GM23338 (cell line): ENCODE results near the gene CACNA1C.

Source experiments
- CREB1 ChIP-seq: fragments of 250-450 bp; sonication (Bioruptor Pico); IDR thresholded peaks from 2 replicates; pipeline ENCODE4 v1.5.0; 2020; ENCODE audit warnings: low read depth, mild to moderate bottlenecking, moderate library complexity
- EZH2 ChIP-seq: fragments of 200-600 bp; sonication (generic); IDR thresholded peaks from one replicate; pipeline ENCODE4 v1.8.0; 2017; ENCODE audit warnings: antibody characterized with exemption, mild to moderate bottlenecking, low read depth; ENCODE audit not compliant: unreplicated experiment
- EZH2phosphoT487 ChIP-seq: fragments of 200-600 bp; sonication (generic); IDR thresholded peaks from one replicate; pipeline ENCODE4 v1.8.1; 2018; ENCODE audit warnings: antibody characterized with exemption; ENCODE audit not compliant: unreplicated experiment
- POLR2AphosphoS5 ChIP-seq: IDR thresholded peaks from 2 replicates; pipeline ENCODE4 v1.6.1; 2016; ENCODE audit warnings: antibody characterized with exemption, low read depth
- ZNF114 ChIP-seq: fragments of 250-450 bp; sonication (Bioruptor Pico); IDR thresholded peaks from 2 replicates; pipeline ENCODE4 v1.5.0; 2020; ENCODE audit warnings: mild to moderate bottlenecking, moderate library complexity
- TF ChIP-seq, protein P1 (sequence below), 2 experiments: fragments of 200-600 bp in 1 of 2; sonication (generic) in 1 of 2; conservative IDR thresholded peaks; 2 replicates each; pipeline versions ENCODE4 v1.5.1 to v1.6.1; 2016 to 2017; ENCODE audit warnings: antibody characterized with exemption in 2 of 2, low read depth in 2 of 2, mild to moderate bottlenecking in 2 of 2, moderate library complexity in 1 of 2

DNA sequence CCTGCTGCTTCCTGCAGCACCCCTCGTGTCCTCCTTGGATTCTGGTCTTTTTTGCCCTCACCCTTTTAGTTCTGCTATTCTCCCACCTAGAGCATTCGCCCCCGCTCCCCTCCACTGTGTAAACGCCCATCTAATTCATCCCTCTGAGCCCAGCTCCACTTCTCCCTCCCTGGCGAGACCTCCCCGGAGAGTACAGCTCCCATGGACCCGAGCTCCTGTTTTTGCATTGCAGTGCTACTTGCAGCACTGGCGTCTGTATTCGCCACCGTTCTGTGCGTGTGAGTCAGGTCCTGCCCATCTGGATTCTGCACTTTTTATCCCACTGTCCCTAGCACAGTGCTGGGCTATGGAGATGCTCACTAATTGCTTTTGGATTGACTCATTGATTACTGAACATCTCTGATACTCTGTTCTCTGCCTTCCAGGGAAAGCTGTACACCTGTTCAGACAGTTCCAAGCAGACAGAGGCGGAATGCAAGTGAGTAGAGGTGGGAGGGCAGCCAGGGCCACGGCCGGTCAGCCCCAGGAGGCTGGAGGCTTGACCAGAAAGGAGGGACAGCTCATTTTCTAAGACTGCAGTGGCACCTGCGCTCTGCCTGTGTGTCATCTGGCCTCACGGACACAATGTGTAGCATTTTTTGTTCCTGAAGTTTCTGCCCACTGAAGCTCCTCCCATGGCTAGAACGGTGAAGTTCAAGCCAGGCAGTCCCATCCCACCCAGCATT lies 553.6 kb downstream of the CACNA1C start:
- TF ChIP-seq, protein P1, sequence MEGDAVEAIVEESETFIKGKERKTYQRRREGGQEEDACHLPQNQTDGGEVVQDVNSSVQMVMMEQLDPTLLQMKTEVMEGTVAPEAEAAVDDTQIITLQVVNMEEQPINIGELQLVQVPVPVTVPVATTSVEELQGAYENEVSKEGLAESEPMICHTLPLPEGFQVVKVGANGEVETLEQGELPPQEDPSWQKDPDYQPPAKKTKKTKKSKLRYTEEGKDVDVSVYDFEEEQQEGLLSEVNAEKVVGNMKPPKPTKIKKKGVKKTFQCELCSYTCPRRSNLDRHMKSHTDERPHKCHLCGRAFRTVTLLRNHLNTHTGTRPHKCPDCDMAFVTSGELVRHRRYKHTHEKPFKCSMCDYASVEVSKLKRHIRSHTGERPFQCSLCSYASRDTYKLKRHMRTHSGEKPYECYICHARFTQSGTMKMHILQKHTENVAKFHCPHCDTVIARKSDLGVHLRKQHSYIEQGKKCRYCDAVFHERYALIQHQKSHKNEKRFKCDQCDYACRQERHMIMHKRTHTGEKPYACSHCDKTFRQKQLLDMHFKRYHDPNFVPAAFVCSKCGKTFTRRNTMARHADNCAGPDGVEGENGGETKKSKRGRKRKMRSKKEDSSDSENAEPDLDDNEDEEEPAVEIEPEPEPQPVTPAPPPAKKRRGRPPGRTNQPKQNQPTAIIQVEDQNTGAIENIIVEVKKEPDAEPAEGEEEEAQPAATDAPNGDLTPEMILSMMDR (conservative IDR thresholded peaks at IDR 0.05; ENCODE audit: low read depth in 2 of 2): no peak
- no peak for TF ChIP-seq EZH2phosphoT487
- TF ChIP-seq POLR2AphosphoS5: no peak
- no peak for TF ChIP-seq ZNF114 (CRISPR knock-in tag)
- TF ChIP-seq CREB1 (CRISPR knock-in tag): no peak
- no peak for TF ChIP-seq EZH2
